Stimulated activated CD8-positive, alpha-beta memory T cell treated with anti-CD3 and anti-CD28 coated beads, Interleukin-12 subunit alpha, Interleukin-12 subunit beta, amount 100 ng/mL, for 24 hours (primary cell): ENCODE measurements around the gene UFSP2.

Source experiments
- DNase-seq: peaks from one replicate; pipeline ENCODE4 v3.0.0-alpha.2; 2020; ENCODE audit errors: extremely low read depth

The UFSP2 gene

GRCh38 chr4:185352741-185353140, 73.0 kb downstream of the UFSP2 start:
- no peak for DNase-seq

GRCh38 chr4:185352202-185352601, 73.6 kb downstream of the UFSP2 start:
- no peak for DNase-seq

- DNase-seq, result no peak
Observed at GRCh38 chr4:185351691-185352090, 74.1 kb downstream of the UFSP2 start.
